Measurements from ENCODE around the gene AMIGO1. TPM values are rescaled to one million over a fixed set of nuclear protein-coding genes. Genes with fewer than 3 reads are reported as not detected.

The AMIGO1 gene
- total and polyA plus RNA-seq, 2 of the 8 experiments (the other 6 are each of a cell fraction or from before 2014, with no cell fraction given): 1.5 to 2.7 TPM

DNA sequence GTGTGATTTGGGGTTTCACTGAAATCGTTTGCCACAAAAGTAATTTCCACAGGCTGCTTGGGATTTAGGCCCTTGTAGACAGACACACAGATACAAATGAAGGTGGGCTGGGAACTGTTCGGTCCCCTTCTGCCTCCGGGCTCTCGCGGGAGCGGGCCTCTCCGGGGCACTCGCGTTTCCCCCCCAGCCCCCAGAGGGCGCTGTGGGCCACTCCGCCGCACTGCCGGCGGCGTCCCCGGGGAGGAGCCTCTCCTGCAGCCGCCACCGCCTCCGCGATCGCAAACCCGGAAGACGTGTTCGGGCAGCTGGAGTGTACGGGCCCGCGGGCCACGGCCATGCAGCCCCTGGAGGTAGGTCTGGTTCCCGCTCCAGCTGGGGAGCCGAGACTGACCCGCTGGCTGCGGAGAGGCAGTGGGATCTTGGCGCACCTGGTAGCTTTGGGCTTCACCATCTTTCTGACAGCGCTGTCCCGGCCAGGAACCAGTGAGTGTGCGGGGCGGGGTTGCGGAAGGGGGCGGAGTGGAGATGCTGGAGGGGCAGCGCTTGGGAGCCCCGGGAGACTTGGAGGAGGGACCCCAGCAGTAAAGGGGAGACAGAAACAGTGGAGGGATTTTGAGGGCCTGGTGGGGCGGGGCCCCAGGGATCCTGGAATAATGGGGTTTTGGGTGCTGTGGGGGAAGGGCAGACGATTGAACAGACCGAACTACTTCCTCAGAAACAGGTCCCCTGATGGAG lies 15.6 kb downstream of the AMIGO1 start, which contains the start of gene CYB561D1 (continued):
- TF ChIP-seq, protein P1, sequence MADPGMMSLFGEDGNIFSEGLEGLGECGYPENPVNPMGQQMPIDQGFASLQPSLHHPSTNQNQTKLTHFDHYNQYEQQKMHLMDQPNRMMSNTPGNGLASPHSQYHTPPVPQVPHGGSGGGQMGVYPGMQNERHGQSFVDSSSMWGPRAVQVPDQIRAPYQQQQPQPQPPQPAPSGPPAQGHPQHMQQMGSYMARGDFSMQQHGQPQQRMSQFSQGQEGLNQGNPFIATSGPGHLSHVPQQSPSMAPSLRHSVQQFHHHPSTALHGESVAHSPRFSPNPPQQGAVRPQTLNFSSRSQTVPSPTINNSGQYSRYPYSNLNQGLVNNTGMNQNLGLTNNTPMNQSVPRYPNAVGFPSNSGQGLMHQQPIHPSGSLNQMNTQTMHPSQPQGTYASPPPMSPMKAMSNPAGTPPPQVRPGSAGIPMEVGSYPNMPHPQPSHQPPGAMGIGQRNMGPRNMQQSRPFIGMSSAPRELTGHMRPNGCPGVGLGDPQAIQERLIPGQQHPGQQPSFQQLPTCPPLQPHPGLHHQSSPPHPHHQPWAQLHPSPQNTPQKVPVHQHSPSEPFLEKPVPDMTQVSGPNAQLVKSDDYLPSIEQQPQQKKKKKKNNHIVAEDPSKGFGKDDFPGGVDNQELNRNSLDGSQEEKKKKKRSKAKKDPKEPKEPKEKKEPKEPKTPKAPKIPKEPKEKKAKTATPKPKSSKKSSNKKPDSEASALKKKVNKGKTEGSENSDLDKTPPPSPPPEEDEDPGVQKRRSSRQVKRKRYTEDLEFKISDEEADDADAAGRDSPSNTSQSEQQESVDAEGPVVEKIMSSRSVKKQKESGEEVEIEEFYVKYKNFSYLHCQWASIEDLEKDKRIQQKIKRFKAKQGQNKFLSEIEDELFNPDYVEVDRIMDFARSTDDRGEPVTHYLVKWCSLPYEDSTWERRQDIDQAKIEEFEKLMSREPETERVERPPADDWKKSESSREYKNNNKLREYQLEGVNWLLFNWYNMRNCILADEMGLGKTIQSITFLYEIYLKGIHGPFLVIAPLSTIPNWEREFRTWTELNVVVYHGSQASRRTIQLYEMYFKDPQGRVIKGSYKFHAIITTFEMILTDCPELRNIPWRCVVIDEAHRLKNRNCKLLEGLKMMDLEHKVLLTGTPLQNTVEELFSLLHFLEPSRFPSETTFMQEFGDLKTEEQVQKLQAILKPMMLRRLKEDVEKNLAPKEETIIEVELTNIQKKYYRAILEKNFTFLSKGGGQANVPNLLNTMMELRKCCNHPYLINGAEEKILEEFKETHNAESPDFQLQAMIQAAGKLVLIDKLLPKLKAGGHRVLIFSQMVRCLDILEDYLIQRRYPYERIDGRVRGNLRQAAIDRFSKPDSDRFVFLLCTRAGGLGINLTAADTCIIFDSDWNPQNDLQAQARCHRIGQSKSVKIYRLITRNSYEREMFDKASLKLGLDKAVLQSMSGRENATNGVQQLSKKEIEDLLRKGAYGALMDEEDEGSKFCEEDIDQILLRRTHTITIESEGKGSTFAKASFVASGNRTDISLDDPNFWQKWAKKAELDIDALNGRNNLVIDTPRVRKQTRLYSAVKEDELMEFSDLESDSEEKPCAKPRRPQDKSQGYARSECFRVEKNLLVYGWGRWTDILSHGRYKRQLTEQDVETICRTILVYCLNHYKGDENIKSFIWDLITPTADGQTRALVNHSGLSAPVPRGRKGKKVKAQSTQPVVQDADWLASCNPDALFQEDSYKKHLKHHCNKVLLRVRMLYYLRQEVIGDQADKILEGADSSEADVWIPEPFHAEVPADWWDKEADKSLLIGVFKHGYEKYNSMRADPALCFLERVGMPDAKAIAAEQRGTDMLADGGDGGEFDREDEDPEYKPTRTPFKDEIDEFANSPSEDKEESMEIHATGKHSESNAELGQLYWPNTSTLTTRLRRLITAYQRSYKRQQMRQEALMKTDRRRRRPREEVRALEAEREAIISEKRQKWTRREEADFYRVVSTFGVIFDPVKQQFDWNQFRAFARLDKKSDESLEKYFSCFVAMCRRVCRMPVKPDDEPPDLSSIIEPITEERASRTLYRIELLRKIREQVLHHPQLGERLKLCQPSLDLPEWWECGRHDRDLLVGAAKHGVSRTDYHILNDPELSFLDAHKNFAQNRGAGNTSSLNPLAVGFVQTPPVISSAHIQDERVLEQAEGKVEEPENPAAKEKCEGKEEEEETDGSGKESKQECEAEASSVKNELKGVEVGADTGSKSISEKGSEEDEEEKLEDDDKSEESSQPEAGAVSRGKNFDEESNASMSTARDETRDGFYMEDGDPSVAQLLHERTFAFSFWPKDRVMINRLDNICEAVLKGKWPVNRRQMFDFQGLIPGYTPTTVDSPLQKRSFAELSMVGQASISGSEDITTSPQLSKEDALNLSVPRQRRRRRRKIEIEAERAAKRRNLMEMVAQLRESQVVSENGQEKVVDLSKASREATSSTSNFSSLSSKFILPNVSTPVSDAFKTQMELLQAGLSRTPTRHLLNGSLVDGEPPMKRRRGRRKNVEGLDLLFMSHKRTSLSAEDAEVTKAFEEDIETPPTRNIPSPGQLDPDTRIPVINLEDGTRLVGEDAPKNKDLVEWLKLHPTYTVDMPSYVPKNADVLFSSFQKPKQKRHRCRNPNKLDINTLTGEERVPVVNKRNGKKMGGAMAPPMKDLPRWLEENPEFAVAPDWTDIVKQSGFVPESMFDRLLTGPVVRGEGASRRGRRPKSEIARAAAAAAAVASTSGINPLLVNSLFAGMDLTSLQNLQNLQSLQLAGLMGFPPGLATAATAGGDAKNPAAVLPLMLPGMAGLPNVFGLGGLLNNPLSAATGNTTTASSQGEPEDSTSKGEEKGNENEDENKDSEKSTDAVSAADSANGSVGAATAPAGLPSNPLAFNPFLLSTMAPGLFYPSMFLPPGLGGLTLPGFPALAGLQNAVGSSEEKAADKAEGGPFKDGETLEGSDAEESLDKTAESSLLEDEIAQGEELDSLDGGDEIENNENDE (IDR thresholded peaks at IDR 0.05; ENCODE audit: insufficient replicate concordance, low read length): no peak
- no peak for TF ChIP-seq SP4 (IDR thresholded peaks at IDR 0.05; ENCODE audit: low read length)
- TF ChIP-seq, protein P2, sequence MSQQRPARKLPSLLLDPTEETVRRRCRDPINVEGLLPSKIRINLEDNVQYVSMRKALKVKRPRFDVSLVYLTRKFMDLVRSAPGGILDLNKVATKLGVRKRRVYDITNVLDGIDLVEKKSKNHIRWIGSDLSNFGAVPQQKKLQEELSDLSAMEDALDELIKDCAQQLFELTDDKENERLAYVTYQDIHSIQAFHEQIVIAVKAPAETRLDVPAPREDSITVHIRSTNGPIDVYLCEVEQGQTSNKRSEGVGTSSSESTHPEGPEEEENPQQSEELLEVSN (IDR thresholded peaks at IDR 0.05): no peak
- TF ChIP-seq EP300 (IDR thresholded peaks at IDR 0.05; ENCODE audit: borderline replicate concordance in 1 of 2, low read depth in 2 of 2, low read length in 2 of 2): peak in 1 of 2 experiments; percentile 38; a peak in 1 of 3 replicates
- no peak; the same call in none of the 2 replicates for TF ChIP-seq YY1 (IDR thresholded peaks at IDR 0.05; ENCODE audit: low read depth, low read length)
- no peak for TF ChIP-seq SUZ12 (IDR thresholded peaks at IDR 0.05; ENCODE audit: low read length)
- peak; percentile 36 to 96; a peak in 3 of 4 replicates for TF ChIP-seq HDAC2 (IDR thresholded peaks at IDR 0.05; ENCODE audit: borderline replicate concordance in 1 of 2, low read depth in 2 of 2, low read length in 2 of 2)
- no peak for TF ChIP-seq CEBPB (IDR thresholded peaks at IDR 0.05; ENCODE audit: low read depth, low read length)
